Measurements from ENCODE around the gene WRNIP1. TPM values are rescaled to one million over a fixed set of nuclear protein-coding genes. Genes with fewer than 3 reads are reported as not detected.

The WRNIP1 gene
- total RNA-seq, 4 donors from 2014 or later: 56.9 to 66.7 (median 63.4) TPM

GRCh38 chr6:2781685-2782355 lies 16.6 kb downstream of the WRNIP1 start:
- no peak for TF ChIP-seq EP300 (IDR thresholded peaks at IDR 0.05)
- TF ChIP-seq POLR2A (IDR thresholded peaks at IDR 0.05): no peak
- no peak for TF ChIP-seq CTCF (IDR thresholded peaks at IDR 0.05)
- TF ChIP-seq POLR2AphosphoS5 (IDR thresholded peaks at IDR 0.05): no peak
- Histone ChIP-seq H3K36me3 (peaks cover 58% of the 10 kb centered on the region), H3K9me3 (no peaks in the 10 kb centered on the region), H3K4me1 (no peaks in the 10 kb centered on the region), H3K27me3 (no peaks in the 10 kb centered on the region), H3K27ac (no peak overlapping the region), H3K4me3 (no peak overlapping the region)
- DNase-seq (ENCODE audit: low spot score in 2 of 2): peak in 1 of 2 donors; percentile 61
- 96% methylated on average over 7 of the region's 7 CpGs for WGBS

GRCh38 chr6:2782356-2782708 lies 17.1 kb downstream of the WRNIP1 start:
- peaks cover 58% of the 10 kb centered on the region for H3K36me3 ChIP-seq
- no peak overlapping the region for H3K27ac ChIP-seq
- no peaks in the 10 kb centered on the region for H3K27me3 ChIP-seq
- no peaks in the 10 kb centered on the region for H3K9me3 ChIP-seq
- DNase-seq (ENCODE audit: low spot score in 2 of 2): peak in 1 of 2 donors; percentile 56
- H3K4me3 ChIP-seq: no peak overlapping the region
- TF ChIP-seq POLR2AphosphoS5 (IDR thresholded peaks at IDR 0.05) (no peak), CTCF (IDR thresholded peaks at IDR 0.05) (no peak), EP300 (IDR thresholded peaks at IDR 0.05) (no peak), POLR2A (IDR thresholded peaks at IDR 0.05) (no peak)
- H3K4me1 ChIP-seq: no peaks in the 10 kb centered on the region
- WGBS: 89% methylated on average over 8 of the region's 9 CpGs

GRCh38 chr6:2782825-2783187 lies 17.6 kb downstream of the WRNIP1 start:
- 92% methylated on average over 10 of the region's 10 CpGs for WGBS
- Histone ChIP-seq H3K27ac (no peak overlapping the region), H3K9me3 (no peaks in the 10 kb centered on the region), H3K4me3 (no peak overlapping the region), H3K27me3 (no peaks in the 10 kb centered on the region), H3K4me1 (no peaks in the 10 kb centered on the region), H3K36me3 (peaks cover 58% of the 10 kb centered on the region)
- DNase-seq (ENCODE audit: low spot score in 2 of 2): no peak
- TF ChIP-seq EP300 (IDR thresholded peaks at IDR 0.05) (no peak), CTCF (IDR thresholded peaks at IDR 0.05) (no peak), POLR2A (IDR thresholded peaks at IDR 0.05) (no peak), POLR2AphosphoS5 (IDR thresholded peaks at IDR 0.05) (no peak)

GRCh38 chr6:2783188-2783963 lies 18.2 kb downstream of the WRNIP1 start:
- H3K4me1 ChIP-seq: no peaks in the 10 kb centered on the region
- WGBS: 48% methylated on average over 19 of the region's 19 CpGs
- TF ChIP-seq CTCF (IDR thresholded peaks at IDR 0.05) (no peak), POLR2A (IDR thresholded peaks at IDR 0.05) (no peak), EP300 (IDR thresholded peaks at IDR 0.05) (no peak), POLR2AphosphoS5 (IDR thresholded peaks at IDR 0.05) (no peak)
- H3K27me3 ChIP-seq: no peaks in the 10 kb centered on the region
- H3K36me3 ChIP-seq: peaks cover 58% of the 10 kb centered on the region
- H3K4me3 ChIP-seq: no peak overlapping the region
- H3K9me3 ChIP-seq: no peaks in the 10 kb centered on the region
- DNase-seq (ENCODE audit: low spot score in 2 of 2): peak in 1 of 2 donors; percentile 65
- no peak overlapping the region for H3K27ac ChIP-seq

- Histone ChIP-seq H3K27ac (no peak overlapping the region), H3K9me3 (no peaks in the 10 kb centered on the region), H3K4me3 (no peak overlapping the region), H3K36me3 (peaks cover 53% of the 10 kb centered on the region), H3K4me1 (no peaks in the 10 kb centered on the region), H3K27me3 (no peaks in the 10 kb centered on the region)
- TF ChIP-seq POLR2AphosphoS5 (IDR thresholded peaks at IDR 0.05): no peak
- no peak for DNase-seq (ENCODE audit: low spot score in 2 of 2)
- 77% methylated on average over 5 of the region's 5 CpGs for WGBS
These were observed 18.9 kb downstream of the WRNIP1 start for GRCh38 chr6:2784061-2784460.
